ENCODE results near the gene ISG15.
A peak's percentile ranks its signal among the peaks of the same experiment; 100 is the strongest.
"Not testable (repeated sequence)": the region's sequence is repeated elsewhere in the genome, so short reads cannot be mapped to it uniquely, and the experiment has no call there.

Gene ISG15

GRCh38 chr1:1006305-1007159, 6.8 kb upstream of the ISG15 start:
- H3K4me3 ChIP-seq (ENCODE audit: low read depth, low read length): no peak overlapping the region
- no peak for TF ChIP-seq CTCF (IDR thresholded peaks at IDR 0.05; ENCODE audit: insufficient read depth, low read length, missing control alignments)
- CTCF ChIA-PET: interaction anchor here (0.9 to 8.5 kb wide), 2 partner anchors 10 to 102 kb away, joined by 4 to 111 read pairs; partner anchors contain the start of gene ISG15
- POLR2A ChIA-PET: no interaction called here
- DNase-seq (ENCODE audit: low read depth, low spot score): no peak

DNA sequence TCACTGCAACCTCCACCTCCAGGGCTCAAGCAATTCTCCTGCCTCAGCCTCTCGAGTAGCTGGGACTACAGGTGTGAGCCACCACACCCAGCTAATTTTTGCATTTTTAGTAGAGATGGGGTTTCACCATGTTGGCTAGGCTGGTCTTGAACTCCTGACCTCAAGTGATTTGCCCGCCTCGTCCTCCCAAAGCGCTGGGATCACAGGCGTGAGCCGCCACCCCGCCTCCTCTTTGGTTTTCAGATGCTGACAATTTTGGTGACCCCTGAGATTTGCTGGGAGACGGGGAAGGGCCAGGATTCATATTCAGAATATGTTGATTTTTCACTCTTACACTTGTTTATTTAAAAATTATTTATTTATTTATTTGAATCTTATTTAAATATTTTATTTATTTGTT, 3.2 kb upstream of the ISG15 start:
- POLR2A ChIA-PET: not testable (repeated sequence)

GRCh38 chr1:1011396-1011949, 1.8 kb upstream of the ISG15 start:
- POLR2A ChIA-PET: no interaction called here
- no peak overlapping the region for H3K4me3 ChIP-seq (ENCODE audit: low read depth, low read length)
- no peak for TF ChIP-seq CTCF (IDR thresholded peaks at IDR 0.05; ENCODE audit: insufficient read depth, low read length, missing control alignments)
- DNase-seq (ENCODE audit: low read depth, low spot score): no peak
- CTCF ChIA-PET: interaction anchor here (1.4 kb wide), 1 partner anchor 10 kb away, joined by 4 read pairs; no protein-coding TSS in a partner anchor

More for the DNA sequence above, 3.2 kb upstream of the ISG15 start:
- not testable (repeated sequence) for H3K4me3 ChIP-seq (ENCODE audit: low read depth, low read length); DNase-seq (ENCODE audit: low read depth, low spot score)
- CTCF ChIA-PET: interaction anchor here (0.7 to 1.4 kb wide), 4 partner anchors 8 to 26 kb away, joined by 3 to 5 read pairs (median 4); no protein-coding TSS in a partner anchor

DNA sequence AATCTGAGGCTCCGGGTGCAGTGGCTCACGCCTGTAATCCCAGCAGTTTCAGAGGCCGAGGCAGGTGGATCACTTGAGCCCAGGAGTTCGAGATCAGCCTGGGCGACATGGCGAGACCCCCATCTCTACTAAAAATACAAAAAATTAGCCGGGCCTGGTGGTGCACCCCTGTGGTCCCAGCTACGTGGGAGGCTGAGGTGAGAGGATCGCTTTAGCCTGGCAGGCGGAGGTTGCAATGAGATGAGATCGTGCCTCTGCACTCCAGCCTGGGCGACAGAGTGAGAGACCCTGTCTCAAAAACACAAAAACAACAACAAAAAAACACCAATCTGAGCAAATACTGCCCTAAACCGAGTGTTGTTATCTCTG, 577 bp upstream of the ISG15 start:
- DNase-seq (ENCODE audit: low read depth, low spot score): not testable (repeated sequence)
- CTCF ChIA-PET: interaction anchor here (1.0 to 7.7 kb wide), 4 partner anchors 8 to 108 kb away, joined by 3 to 111 read pairs (median 5); partner anchors contain the start of gene PERM1
- H3K4me3 ChIP-seq (ENCODE audit: low read depth, low read length): peak overlapping the region; percentile 69
- POLR2A ChIA-PET: interaction anchor here (0.6 to 1.9 kb wide), 3 partner anchors 11 to 25 kb away, joined by 3 to 9 read pairs (median 5); partner anchors contain the start of gene HES4

GRCh38 chr1:1013922-1014648, 788 bp downstream of the ISG15 start:
- DNase-seq (ENCODE audit: low read depth, low spot score): no peak
- peak overlapping the region; percentile 69 for H3K4me3 ChIP-seq (ENCODE audit: low read depth, low read length)
- POLR2A ChIA-PET: interaction anchor here (1.6 to 1.9 kb wide), 2 partner anchors 13 to 14 kb away, joined by 3 to 9 read pairs; partner anchors contain the start of gene HES4
- TF ChIP-seq CTCF (IDR thresholded peaks at IDR 0.05; ENCODE audit: insufficient read depth, low read length, missing control alignments): no peak
- CTCF ChIA-PET: interaction anchor here (1.0 to 7.7 kb wide), 9 partner anchors 9 to 109 kb away, joined by 3 to 111 read pairs (median 5); partner anchors contain the start of gene PERM1

DNA sequence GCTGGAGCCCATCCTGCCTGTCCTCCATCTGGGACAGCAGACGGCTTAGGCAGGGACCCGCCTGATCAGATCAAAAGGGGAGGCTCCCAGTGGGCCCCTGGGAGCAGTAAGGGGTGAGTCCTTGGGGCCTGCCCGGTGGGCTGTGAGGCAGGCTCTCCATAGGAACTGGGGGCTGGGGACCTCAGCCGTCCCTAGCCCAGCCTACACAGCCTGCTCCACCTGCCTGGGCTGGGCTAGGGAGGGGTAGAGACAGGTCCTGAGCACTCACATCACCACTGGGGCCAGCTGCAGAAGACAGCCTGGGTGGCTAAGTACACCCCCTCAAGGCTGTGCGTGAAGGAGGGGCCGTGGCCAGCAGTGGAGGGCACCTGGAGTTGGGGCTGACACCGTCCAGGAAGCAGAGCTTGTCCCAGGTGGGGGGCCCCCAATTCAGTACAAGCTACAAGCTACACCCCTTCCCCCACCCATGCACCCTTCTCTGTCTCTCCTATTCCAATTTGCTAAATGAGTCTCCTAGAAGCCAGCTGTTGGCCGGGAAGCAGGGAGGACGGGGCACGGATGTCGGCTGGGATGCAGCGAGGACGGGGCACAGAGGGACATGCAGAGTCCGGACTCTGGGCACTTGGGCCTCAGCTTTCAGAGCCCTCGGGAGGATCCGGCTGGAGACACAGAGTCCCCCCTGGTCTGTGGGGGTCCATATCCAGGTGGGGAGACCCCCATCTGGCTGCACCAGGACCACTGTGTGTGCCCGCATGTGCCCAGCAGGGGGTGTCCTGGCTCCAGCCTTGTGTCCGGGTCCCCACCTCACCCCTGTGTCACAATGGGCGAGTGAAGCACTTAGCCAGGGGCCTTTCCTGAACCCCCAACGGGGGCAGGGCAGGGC, 1.7 kb downstream of the ISG15 start:
- DNase-seq (ENCODE audit: low read depth, low spot score): no peak

GRCh38 chr1:1017397-1018320, 4.4 kb downstream of the ISG15 start:
- DNase-seq (ENCODE audit: low read depth, low spot score): not testable (repeated sequence)

More for the DNA sequence above, 1.7 kb downstream of the ISG15 start:
- peak; percentile 38 for TF ChIP-seq CTCF (IDR thresholded peaks at IDR 0.05; ENCODE audit: insufficient read depth, low read length, missing control alignments)
- H3K4me3 ChIP-seq (ENCODE audit: low read depth, low read length): no peak overlapping the region; the same call in 1 of the 2 replicates
- ChIA-PET CTCF (interaction anchor here (0.8 to 7.7 kb wide), 8 partner anchors 10 to 216 kb away, joined by 3 to 111 read pairs (median 4); partner anchors contain the start of gene PERM1), POLR2A (interaction anchor here (1.9 kb wide), 1 partner anchor 15 kb away, joined by 9 read pairs; the partner anchor contains the start of gene HES4)

DNA sequence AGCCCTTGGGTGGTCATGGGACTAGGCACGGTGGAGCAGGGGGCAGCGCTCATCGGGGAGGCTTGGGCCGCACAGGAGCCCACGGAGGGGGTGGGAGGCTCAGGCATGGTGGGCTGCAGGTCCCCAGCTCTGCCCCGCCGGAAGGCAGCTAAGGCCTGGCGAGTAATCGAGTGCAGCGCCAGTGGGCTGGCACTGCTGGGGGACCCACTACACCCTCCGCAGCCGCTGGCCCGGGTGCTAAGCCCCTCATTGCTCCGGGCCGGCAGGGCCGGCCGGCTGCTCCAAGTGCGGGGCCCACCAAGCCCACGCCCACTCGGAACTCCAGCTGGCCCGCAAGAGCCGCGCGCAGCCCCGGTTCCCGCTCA, 5.0 kb downstream of the ISG15 start:
- DNase-seq (ENCODE audit: low read depth, low spot score); H3K4me3 ChIP-seq (ENCODE audit: low read depth, low read length): not testable (repeated sequence)
- ChIA-PET POLR2A (interaction anchor here (1.0 kb wide), 1 partner anchor 13 kb away, joined by 5 read pairs; no protein-coding TSS in a partner anchor), CTCF (interaction anchor here (1.0 to 7.7 kb wide), 9 partner anchors 13 to 99 kb away, joined by 3 to 111 read pairs (median 3); no protein-coding TSS in a partner anchor)

More at GRCh38 chr1:1017397-1018320, 4.4 kb downstream of the ISG15 start:
- POLR2A ChIA-PET: interaction anchor here (1.0 kb wide), 1 partner anchor 14 kb away, joined by 5 read pairs; no protein-coding TSS in a partner anchor
- H3K4me3 ChIP-seq (ENCODE audit: low read depth, low read length): not testable (repeated sequence)
- CTCF ChIA-PET: interaction anchor here (1.1 to 7.7 kb wide), 6 partner anchors 13 to 100 kb away, joined by 3 to 111 read pairs (median 3); no protein-coding TSS in a partner anchor

Data from AG04449 (cell line).